Measurements from ENCODE around the gene PTPRT. TPM values are rescaled to one million over a fixed set of nuclear protein-coding genes. Genes with fewer than 3 reads are reported as not detected.

The PTPRT gene
- total RNA-seq, 1 experiment from 2014 or later, result 0.13 TPM

- no peaks in the 10 kb centered on the region for H3K4me1 ChIP-seq (ENCODE audit: insufficient read depth, low read length)
- H2BK20ac ChIP-seq (ENCODE audit: low read depth, low read length, poor library complexity, severe bottlenecking), result no peak overlapping the region
- no peak overlapping the region for H2BK120ac ChIP-seq (ENCODE audit: low read depth, low read length, poor library complexity, severe bottlenecking)
- no peak overlapping the region for H3K4ac ChIP-seq (ENCODE audit: low read depth, low read length)
- H3K23ac ChIP-seq (ENCODE audit: insufficient read length, low read depth, low read length), result no peak overlapping the region
- no peaks in the 10 kb centered on the region for H4K20me1 ChIP-seq (ENCODE audit: control insufficient read depth, insufficient read depth, insufficient read length)
- H3K4me2 ChIP-seq (ENCODE audit: insufficient read depth, insufficient read length, low read length), result no peak overlapping the region
- TF ChIP-seq, protein P1, sequence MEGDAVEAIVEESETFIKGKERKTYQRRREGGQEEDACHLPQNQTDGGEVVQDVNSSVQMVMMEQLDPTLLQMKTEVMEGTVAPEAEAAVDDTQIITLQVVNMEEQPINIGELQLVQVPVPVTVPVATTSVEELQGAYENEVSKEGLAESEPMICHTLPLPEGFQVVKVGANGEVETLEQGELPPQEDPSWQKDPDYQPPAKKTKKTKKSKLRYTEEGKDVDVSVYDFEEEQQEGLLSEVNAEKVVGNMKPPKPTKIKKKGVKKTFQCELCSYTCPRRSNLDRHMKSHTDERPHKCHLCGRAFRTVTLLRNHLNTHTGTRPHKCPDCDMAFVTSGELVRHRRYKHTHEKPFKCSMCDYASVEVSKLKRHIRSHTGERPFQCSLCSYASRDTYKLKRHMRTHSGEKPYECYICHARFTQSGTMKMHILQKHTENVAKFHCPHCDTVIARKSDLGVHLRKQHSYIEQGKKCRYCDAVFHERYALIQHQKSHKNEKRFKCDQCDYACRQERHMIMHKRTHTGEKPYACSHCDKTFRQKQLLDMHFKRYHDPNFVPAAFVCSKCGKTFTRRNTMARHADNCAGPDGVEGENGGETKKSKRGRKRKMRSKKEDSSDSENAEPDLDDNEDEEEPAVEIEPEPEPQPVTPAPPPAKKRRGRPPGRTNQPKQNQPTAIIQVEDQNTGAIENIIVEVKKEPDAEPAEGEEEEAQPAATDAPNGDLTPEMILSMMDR (conservative IDR thresholded peaks at IDR 0.05), result no peak
- H2AFZ ChIP-seq (ENCODE audit: low read length), result no peak overlapping the region
- Mint-ChIP-seq H3K4me1 (peaks cover 3 to 4% of the 10 kb centered on the region in 2 experiments; a peak in 2 of 4 replicates), H3K36me3 (ENCODE audit: insufficient read depth in 1 of 3, low read depth in 3 of 3) (peaks cover 3 to 12% (median 5%) of the 10 kb centered on the region in 3 experiments; a peak in 5 of 7 replicates), H3K9me3 (peaks cover 10 to 23% of the 10 kb centered on the region in 2 experiments; a peak in 4 of 5 replicates), H3K4me3 (no peak overlapping the region), H3K27ac (no peak overlapping the region), H3K27me3 (ENCODE audit: low read depth) (no peaks in the 10 kb centered on the region; the same call in 1 of the 2 replicates)
- peak; percentile 29 for DNase-seq
- no peaks in the 10 kb centered on the region for H3K79me1 ChIP-seq (ENCODE audit: insufficient read depth, low read depth, low read length, poor library complexity, severe bottlenecking)
- H4K91ac ChIP-seq (ENCODE audit: insufficient read length, low read depth, low read length), result no peak overlapping the region
- WGBS (ENCODE audit: extremely low coverage, insufficient read length, low lambda C conversion rate), result no CpG with 5 or more reads among the region's 7 CpGs
- no peak overlapping the region for H3K9ac ChIP-seq (ENCODE audit: extremely low read depth, insufficient read length, low read length)
- no peak overlapping the region for H3K18ac ChIP-seq (ENCODE audit: insufficient read length, low read depth, low read length)
- no peak overlapping the region for H4K8ac ChIP-seq (replicated peaks; ENCODE audit: insufficient read length, low read depth, low read length)
- H3K56ac ChIP-seq (ENCODE audit: insufficient read length, low read depth, low read length), result no peak overlapping the region
- no peak overlapping the region for H2BK15ac ChIP-seq (ENCODE audit: low read depth, low read length)
- H3K14ac ChIP-seq (ENCODE audit: insufficient read depth, low read length), result no peak overlapping the region
- H3K79me2 ChIP-seq (ENCODE audit: insufficient read depth, low read length), result no peaks in the 10 kb centered on the region
- H2BK5ac ChIP-seq (ENCODE audit: insufficient read length, low read length), result no peak overlapping the region
- no peak overlapping the region for H3T11ph ChIP-seq (ENCODE audit: low read length)
- H3K23me2 ChIP-seq (ENCODE audit: insufficient read length, low read depth, low read length, poor library complexity, severe bottlenecking), result no peaks in the 10 kb centered on the region
- H3K27me3 ChIP-seq (ENCODE audit: insufficient read depth, low read length), result no peaks in the 10 kb centered on the region
- H3K9me3 ChIP-seq (ENCODE audit: control insufficient read depth, low read depth, low read length), result peaks cover 4% of the 10 kb centered on the region
- no peak overlapping the region for H2AK5ac ChIP-seq (ENCODE audit: insufficient read length, low read length)
- H3K27ac ChIP-seq (ENCODE audit: insufficient read length, low read depth, low read length), result no peak overlapping the region
- no peak overlapping the region for H4K5ac ChIP-seq (ENCODE audit: insufficient read length, low read depth, low read length)
- H2BK12ac ChIP-seq (ENCODE audit: insufficient read length, low read depth, low read length), result no peak overlapping the region
These were observed 613.5 kb downstream of the PTPRT start for GRCh38 chr20:42576167-42576566.
